Right forelimb (tissue), 1 donor: ENCODE measurements around the gene CAPN10.
"Not testable (repeated sequence)": the region's sequence is repeated elsewhere in the genome, so short reads cannot be mapped to it uniquely, and the experiment has no call there.

Source experiments
- DNase-seq: peaks from one replicate; pipeline ENCODE4 v3.0.0-alpha.2; 2018

Gene CAPN10, protein sequence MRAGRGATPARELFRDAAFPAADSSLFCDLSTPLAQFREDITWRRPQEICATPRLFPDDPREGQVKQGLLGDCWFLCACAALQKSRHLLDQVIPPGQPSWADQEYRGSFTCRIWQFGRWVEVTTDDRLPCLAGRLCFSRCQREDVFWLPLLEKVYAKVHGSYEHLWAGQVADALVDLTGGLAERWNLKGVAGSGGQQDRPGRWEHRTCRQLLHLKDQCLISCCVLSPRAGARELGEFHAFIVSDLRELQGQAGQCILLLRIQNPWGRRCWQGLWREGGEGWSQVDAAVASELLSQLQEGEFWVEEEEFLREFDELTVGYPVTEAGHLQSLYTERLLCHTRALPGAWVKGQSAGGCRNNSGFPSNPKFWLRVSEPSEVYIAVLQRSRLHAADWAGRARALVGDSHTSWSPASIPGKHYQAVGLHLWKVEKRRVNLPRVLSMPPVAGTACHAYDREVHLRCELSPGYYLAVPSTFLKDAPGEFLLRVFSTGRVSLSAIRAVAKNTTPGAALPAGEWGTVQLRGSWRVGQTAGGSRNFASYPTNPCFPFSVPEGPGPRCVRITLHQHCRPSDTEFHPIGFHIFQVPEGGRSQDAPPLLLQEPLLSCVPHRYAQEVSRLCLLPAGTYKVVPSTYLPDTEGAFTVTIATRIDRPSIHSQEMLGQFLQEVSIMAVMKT

GRCh38 chr2:240586198-240586918, at the start of gene CAPN10:
TSS of gene CAPN10 (plus strand) at chr2:240586734. CDS start at chr2:240586912, 178 bp downstream.
- DNase-seq, result peak; percentile 98

DNA sequence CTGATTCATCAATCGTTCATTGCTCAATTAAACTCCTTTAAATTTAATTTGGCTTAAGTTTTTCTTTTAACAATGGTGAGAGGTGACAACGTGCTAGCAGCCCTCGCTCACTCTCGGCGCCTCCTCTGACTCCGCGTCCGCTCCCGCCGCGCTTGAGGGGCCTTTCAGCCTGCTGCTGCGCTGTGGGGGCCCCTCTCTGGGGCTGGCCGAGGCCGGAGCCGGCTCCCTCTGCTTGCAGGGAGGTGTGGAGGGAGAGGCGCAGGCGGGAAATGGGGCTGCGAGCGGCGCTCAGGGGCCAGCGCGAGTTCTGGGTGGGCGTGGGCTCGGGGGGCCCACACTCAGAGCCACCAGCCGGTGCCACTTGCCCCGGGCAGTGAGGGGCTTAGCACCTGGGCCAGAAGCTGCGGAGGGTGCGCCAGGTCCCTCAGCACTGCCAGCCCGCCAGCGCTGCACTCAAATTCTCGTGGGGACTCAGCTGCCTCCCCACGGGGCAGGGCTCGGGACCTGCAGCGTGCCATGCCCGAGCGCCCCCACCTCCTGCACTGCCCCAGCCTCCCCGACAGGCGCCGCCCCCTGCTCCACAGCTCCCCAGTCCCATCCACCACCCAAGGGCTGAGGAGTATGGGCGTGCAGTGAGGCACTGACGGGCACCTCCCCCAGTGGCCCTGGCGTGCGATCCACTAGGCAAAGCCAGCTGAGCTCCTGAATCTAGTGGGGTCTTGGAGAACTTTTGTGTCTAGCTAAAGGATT, 48.3 kb upstream of the CAPN10 start:
- no peak for DNase-seq

- not testable (repeated sequence) for DNase-seq
These were observed 47.4 kb upstream of the CAPN10 start for GRCh38 chr2:240539101-240539500.

DNA sequence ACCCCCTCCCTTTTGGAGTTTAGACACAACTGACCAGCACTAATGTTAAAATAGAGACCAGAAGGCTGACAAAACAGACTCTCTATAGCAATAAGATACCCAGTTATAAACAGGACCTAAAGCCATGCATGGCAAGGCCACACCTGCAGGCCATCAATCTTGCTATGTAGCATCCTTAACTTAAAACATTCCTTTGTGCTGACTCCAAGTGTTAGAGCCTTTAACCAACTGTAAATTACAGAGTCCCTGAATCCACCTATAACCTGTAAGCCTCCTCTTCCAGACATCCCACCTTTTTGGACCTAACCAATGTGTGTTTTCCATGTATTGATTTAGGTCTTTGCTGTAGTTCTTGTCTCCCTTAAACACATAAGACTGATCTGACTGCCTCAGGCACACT, 46.6 kb upstream of the CAPN10 start:
- DNase-seq, result no peak

DNA sequence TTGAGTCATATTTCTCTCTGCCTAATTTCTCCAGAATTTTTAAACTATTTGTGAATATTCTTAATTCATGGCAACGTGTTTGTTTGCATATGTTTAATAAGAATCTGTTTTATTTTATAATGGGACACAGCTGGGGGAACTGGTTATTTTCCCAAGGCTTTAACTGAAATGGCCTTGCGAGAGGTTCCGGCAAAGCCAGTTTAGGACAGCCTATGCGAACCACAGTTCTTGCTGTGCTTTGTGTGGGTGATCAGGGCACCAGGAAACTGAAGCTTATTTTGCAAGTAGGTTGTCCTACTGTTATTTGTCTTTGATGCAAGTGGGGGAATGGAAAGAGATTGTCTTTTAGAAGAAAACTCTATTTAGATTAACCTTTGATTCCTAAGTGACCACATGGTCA, 35.2 kb upstream of the CAPN10 start:
- DNase-seq, result no peak

DNA sequence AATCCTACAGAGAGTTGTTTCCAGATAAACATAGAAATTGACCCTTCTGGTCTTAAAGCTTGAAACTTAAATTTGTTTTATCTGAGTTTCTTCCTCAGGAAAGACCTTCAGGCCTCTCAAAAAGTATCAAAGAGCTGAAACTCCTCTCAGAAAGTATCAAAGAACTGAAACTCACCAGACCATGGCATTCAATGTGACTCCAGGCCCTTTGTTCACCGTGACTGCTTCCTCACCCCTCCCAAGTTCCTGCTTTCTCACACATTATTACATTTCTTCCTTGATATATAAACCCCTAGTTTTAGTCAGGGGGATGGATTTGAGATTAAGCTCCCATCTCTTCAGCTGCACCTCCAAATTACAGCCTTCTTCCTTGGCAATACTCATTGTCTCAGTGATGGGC, 34.7 kb upstream of the CAPN10 start:
- no peak for DNase-seq

DNA sequence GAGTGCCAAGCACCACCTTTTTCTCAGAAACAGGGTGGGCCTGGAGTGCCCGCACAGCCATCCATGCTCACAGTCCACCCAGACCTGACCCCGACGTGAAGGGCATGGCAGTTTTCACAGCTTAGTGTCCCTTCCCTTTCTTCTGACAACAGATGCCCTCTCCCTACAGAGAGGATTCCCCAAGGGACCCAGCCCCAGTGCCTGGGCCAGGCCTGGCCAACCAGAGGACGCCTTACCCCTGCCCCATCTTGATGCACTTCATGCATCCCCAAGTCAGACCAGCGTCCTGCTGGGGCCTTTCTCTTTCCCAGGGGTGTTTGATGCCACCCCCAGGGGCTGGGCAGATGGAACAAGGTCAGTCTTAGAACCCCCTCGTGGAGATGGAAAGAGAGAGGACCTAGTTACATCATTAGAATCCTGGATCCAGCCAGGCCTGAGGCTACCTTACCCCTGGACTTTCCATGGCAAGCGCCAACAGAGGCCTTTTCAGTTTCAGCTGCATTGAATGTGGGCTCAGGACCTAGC, 32.5 kb upstream of the CAPN10 start:
- DNase-seq, result no peak

DNA sequence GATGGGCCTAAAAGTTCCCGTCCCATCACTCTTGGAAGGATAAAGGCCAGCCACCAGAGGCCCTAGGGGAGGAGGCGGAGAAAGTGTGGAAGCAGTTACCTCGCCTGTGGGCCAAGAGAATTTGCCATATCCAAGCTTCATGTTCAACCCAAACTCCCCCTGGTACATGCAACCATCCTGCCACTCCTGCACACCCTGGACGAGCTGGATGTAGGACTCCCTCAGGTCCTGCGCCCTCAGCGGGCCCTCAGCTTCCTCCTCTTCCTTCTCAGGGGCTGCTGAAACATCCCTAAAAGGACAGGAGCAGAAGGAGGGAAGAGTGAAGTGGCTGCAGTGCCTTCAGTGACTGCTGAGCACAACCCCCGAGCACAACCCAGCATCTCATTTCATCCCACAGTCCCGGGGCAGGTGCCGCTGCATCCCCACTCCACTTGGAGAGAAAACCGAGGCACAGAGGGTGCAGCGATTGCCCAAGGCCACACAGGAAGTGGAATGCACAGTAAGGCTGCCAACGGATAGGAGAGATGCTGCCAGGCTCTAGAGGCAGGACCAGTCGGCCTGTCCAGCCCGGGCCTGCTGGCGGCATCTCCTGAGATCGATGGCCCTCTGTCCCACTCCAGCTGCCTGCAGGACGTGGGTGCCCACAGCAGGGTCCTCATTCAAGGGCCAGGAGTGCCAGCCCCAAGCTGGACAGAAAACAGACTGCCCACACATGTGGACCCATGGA, 31.6 kb upstream of the CAPN10 start:
- no peak for DNase-seq

- no peak for DNase-seq
These were observed 30.8 kb upstream of the CAPN10 start for GRCh38 chr2:240555541-240556250.

GRCh38 chr2:240556553-240557100, 29.9 kb upstream of the CAPN10 start:
- peak; percentile 54 for DNase-seq

- DNase-seq, result peak; percentile 52
These were observed 29.3 kb upstream of the CAPN10 start for GRCh38 chr2:240557101-240557751.

DNA sequence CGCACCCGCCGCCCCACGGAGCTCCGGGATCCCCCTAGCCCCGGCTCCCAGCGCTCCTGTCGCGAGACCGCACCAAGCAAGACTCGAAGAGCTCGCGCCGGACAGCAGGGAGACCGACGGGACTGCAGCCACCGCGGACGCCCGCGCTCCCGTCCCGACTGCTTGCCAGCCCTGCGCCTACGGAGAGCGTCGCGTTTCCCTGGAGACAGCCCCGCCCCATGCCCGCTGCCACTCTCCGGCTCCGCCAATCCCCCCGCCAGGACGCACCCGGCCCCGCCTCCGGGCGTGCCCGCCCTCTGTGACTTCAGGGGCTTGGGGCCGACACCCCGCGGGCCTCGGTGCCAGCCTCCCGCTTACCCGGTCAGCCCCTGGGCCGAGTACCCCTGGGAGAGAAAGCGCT, 28.7 kb upstream of the CAPN10 start, which contains the start of gene ANKMY1:
Gene ANKMY1, minus strand, starts transcription at position 181 of the 400 bp plus-strand sequence. CDS start 653 bp downstream, outside the sequence.
- DNase-seq, result peak; percentile 76

GRCh38 chr2:240558236-240558761, 28.2 kb upstream of the CAPN10 start:
- peak; percentile 42 for DNase-seq

GRCh38 chr2:240559286-240559685, 27.2 kb upstream of the CAPN10 start:
- no peak for DNase-seq

GRCh38 chr2:240560084-240560479, 26.5 kb upstream of the CAPN10 start, which contains the start of gene DUSP28:
TSS of gene DUSP28 (plus strand) at chr2:240560357. CDS start at chr2:240560685, 328 bp downstream.
- DNase-seq, result peak; percentile 90

DNA sequence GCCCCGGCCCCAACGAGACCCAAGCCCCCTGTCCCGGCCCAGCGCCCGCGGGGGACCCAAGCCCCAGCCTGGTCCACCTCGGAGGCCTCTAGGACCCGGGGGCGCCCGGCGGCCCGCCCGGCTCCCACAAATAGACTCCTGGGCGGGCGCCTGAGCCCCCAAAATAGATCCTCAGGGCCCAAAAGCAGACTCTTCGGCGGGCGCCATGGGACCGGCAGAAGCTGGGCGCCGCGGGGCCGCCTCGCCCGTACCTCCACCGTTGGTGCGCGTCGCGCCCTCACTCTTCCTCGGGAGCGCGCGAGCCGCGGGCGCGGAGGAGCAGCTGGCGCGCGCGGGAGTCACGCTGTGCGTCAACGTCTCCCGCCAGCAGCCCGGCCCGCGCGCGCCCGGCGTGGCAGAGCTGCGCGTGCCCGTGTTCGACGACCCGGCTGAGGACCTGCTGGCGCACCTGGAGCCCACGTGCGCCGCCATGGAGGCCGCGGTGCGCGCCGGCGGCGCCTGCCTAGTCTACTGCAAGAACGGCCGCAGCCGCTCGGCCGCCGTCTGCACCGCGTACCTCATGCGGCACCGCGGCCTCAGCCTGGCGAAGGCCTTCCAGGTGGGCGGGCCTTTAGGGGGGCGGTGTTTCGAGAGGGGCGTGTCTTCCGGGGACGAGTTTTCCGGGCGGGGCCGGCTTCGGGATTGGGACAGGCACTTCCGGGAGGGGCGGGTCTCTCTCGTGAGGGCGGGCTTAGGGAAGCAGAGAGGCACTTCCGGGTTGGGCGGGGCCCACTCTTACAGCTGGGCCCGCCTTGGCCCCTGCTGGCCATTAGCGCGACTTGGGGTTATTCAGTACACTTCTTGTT, 25.8 kb upstream of the CAPN10 start:
- DNase-seq, result peak; percentile 100

GRCh38 chr2:240561325-240561971, 25.1 kb upstream of the CAPN10 start:
- no peak for DNase-seq

DNA sequence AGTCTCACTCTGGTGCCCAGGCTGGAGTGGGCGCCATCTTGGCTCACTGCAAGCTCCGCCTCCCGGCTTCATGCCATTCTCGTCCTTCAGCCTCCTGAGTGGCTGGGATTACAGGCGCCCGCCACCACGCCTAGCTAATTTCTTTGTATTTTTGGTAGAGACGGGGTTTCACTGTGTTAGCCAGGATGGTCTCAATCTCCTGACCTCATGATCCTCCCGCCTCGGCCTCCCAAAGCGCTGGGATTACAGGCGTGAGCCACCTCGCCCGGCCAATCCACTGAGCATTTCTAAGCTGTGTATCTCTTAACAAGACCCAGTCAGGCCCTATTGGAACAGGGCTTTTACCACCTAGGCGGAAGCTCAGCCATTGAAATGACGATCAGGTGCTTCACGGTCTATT, 23.3 kb upstream of the CAPN10 start:
- DNase-seq, result not testable (repeated sequence)
